Stimulated activated CD8-positive, alpha-beta memory T cell treated with anti-CD3 and anti-CD28 coated beads, Interleukin-7, amount 100 ng/mL, for 48 hours (primary cell): Measurements from ENCODE around the gene REV3L.
"Not testable (repeated sequence)": the region's sequence is repeated elsewhere in the genome, so short reads cannot be mapped to it uniquely, and the experiment has no call there.

Experiments used
- DNase-seq, 2 donors: peaks; one replicate each; pipeline ENCODE4 v3.0.0-alpha.2; 2020; ENCODE audit warnings: low read depth in 1 of 2; ENCODE audit errors: extremely low read depth in 1 of 2

REV3L gene

DNA sequence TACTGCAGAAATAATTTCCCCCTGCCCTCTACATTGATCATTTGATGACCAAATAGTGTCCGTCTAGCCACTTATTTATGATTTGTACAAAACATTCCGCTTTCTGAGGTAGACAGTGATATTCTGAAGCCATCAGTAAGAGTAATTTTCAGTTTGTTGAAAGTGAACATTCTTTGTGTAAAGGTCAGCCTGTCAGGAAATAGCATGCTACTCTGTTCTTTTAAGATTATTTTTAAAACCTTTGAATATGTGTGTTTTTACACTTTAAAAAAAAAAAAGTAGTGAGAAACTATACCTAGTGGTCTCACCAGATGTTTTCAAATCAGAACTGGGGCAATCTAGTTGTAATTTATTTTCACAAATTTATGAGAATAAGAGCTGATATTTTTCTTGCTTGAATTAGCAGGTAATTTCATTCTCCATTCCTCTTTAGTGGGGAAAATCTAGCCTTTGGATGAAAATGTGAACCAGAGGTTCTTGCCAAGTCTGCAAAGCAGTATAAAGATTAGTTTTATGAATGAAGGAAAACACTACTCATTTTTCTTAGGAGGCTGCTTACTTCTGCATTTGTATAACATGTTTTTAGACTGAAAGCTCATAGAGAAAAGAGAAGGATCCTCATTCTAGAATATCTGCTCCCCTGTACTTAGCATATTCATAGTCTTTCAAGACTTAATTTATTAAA lies 12.1 kb upstream of the REV3L start:
- no peak for DNase-seq

DNA sequence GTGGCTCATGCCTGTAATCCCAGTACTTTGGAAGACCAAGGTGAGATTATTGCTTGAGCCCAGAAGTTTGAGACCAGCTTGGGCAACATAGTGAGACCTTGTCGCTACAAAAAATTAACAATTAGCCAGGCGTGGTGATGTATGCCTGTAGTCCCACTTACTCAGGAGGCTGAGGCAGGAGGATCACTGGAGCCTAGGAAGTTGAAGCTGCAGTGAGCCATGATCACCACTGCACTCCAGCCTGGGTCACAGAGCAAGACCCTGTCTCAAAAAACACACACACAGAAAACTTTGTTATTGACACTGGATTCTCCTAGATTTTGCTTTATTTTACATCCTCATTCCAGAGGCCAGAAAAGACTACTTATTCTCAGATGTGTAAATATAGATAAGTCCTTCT lies 9.5 kb upstream of the REV3L start:
- no peak for DNase-seq

- DNase-seq, result no peak
Observed at GRCh38 chr6:111490067-111490466, 7.0 kb upstream of the REV3L start.

- no peak for DNase-seq
Observed at GRCh38 chr6:111487661-111488060, 4.6 kb upstream of the REV3L start.

- no peak for DNase-seq
Observed at GRCh38 chr6:111486921-111487320, 3.9 kb upstream of the REV3L start.

- DNase-seq, result no peak
Observed at GRCh38 chr6:111486475-111486874, 3.5 kb upstream of the REV3L start.

DNA sequence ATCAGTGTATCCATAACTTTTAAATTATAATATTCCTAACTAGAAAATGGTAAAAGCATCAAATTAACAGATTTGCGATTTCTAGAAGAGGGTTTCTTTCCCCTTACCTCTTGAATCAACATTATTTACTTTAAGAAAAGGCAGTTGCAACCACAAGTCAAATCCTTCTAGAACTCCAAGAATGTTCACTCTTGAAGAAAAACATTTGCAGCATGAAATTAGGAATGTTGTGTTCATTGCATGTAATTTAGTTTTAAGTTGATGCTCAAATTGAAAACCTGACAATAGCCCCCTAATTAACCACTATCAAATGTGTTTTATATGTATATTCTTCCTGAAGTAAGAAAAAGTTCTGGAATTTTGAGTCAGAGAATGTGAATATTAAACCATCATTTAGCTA lies 2.3 kb upstream of the REV3L start:
- no peak for DNase-seq

- no peak for DNase-seq
Observed at GRCh38 chr6:111484633-111484930, 1.6 kb upstream of the REV3L start.

GRCh38 chr6:111483736-111484632 lies 966 bp upstream of the REV3L start:
- peak; percentile 78 to 85 for DNase-seq

- DNase-seq, result peak in 1 of 2 donors; percentile 11
Observed at GRCh38 chr6:111482188-111482958, 645 bp downstream of the REV3L start.

- no peak for DNase-seq
Observed at GRCh38 chr6:111481836-111482187, 1.2 kb downstream of the REV3L start.

DNA sequence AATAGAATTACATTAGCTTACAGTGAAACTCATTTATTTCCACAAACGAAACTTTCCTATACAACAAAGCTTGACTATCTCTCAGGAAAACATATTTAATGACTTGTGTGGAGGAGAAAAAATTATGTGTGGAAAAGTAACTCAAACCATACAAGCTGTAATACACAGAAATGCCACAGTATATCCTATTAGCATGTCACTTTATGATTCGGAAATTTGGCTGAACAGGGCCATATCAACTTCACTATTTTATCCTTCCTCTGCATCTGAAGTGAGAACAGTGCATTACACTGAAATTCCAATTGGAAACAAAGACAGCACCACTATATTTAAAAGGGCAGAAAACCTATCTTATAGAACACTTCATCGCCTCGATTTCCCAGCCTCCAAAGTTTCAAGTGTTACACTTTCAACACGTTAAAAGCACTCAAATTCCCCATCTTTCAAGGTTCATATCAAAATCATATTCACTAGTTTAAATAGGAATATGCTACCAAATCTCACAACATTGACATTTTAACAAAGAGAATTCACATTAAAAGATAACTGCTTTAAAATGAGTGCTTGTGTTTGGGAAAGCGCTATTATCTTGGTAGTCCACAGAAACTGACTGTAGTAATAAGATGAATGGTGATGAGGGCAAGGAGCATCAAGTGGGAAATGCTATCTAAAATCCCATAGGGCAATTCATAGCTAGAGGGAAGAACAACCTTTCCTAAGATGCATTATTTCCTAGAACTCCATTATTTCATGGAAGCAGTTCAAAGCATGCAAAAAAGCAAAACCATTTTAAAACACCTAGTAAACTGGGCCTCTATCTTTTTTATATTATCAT lies 1.8 kb downstream of the REV3L start:
- no peak for DNase-seq

DNA sequence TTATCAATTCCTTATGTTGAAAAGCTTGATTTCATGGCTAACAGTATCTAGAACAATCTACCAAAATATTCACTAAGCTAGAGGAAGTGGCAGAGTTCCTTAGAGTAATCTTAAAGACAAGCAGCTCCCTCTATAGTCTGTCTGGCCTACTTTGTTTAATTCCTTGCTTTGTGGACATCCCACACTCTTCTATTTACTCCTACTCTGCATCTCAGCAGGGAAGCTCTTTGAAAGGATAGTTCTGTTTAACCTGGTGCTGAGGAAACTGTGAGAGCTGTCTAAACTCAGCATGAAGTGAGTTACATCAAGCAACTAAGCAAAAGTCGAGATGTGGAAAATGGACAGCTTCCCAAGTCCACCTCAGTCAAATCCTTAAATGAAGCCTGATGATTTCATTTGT lies 4.3 kb downstream of the REV3L start:
- DNase-seq, result no peak

DNA sequence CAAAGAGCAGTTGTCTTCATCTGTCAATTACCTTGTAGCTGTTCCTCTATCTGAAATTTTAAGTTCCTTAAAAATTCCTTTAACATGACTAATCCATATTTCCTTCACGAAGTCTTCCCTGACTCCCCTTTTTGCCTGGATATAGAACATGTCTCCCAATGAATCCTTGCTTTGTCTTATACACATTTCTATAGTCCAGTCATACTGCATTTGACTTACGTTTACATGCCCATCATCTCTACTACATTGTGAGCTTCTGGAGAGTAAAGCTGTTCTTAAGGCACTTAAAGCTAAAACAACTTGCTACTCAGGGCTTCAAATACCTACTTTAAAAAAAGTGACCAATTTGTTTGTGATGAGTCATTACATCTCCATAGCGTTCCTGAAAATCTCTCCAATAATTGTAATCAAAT lies 4.9 kb downstream of the REV3L start:
- DNase-seq, result no peak

- no peak for DNase-seq
Observed at GRCh38 chr6:111477481-111477938, 5.5 kb downstream of the REV3L start.

- not testable (repeated sequence) for DNase-seq
Observed at GRCh38 chr6:111476061-111476460, 7.0 kb downstream of the REV3L start.

DNA sequence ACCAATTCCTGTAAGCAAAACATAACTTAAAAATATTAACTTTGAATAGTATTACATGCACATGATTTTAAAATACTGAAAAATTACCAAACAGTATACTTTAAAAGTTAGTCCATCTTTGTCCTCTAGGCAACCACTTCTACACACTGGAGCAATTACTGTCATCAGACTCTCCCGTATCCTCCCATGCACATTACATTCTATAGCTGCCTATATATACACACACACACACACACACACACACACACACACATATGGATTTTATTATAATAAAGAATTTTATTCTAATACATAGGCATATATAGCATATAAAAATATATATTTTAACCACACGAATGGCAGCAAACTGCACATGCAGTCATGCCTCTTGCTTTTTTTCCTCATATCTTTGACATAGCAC lies 8.2 kb downstream of the REV3L start:
- no peak for DNase-seq

DNA sequence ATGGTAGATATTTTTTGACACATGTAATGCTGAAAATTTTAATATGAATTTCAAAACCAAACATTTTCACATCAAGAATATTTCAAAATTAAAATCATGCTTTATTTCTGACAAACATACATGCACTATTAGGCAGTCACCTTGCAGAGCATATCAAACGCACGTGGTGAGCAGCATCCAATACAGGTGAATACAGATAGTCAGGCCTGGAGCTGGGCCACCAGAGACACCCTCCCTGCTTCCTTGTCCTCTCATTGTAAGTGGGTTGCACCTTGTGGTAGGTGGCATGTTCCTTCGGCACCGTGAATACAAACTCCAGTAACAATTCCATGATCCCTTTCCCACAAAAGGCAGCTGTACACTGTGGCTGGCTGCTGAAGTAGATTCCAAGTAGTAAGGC lies 8.9 kb downstream of the REV3L start:
- no peak for DNase-seq

- DNase-seq, result no peak
Observed at GRCh38 chr6:111472933-111473435, 10.0 kb downstream of the REV3L start.

DNA sequence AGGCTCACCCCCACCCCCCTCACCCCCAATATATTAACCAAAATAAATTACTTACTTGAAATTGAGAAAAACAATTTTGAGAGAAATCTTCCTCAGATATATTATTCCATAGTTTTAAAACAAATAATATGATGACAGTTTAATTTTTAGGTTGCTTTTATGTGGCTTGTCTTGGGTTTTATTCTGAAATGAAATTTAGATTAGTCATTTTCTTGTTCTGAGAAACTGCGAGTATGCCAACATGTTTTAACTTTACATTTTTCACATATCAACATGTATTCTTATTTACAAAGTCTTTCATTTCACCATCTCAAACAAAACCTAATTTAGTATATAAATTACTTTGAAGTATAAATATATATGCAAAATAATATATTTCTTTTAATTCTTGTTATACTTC lies 11.1 kb downstream of the REV3L start:
- no peak for DNase-seq

GRCh38 chr6:111471533-111471932 lies 11.5 kb downstream of the REV3L start:
- DNase-seq, result no peak
